IMR-90 (cell line): ENCODE results near the gene ZBTB46. TPM values are rescaled to one million over a fixed set of nuclear protein-coding genes. Genes with fewer than 3 reads are reported as not detected.

Source experiments
- ATAC-seq: fragments of 200-7000 bp; cut with Tn5 transposase; 2 replicates; pipeline ENCODE4 v1.9.1; 2020; ENCODE audit warnings: low read depth, mild to moderate bottlenecking, moderate library complexity
- BruUV-seq: library from RNA; stranded (reverse); fragments of 400-500 nt; replicated peaks from 2 replicates; lab custom pipeline; 2021; lab: Mats Ljungman, UMichigan
- CTCF ChIA-PET: fragments of 300-600 bp; formaldehyde crosslinking; extraction: SDS; loops from one replicate; lab custom pipeline; 2021; ENCODE audit warnings: antibody characterized with exemption; lab: Yijun Ruan, JAX
- POLR2A ChIA-PET: fragments of 300-600 bp; sonication (Branson Sonifier 250); formaldehyde crosslinking; loops from one replicate; lab custom pipeline; 2022; ENCODE audit warnings: antibody characterized with exemption; ENCODE audit not compliant: unreplicated experiment; lab: Charles Lee
- DNase-seq: peaks from one replicate; pipeline ENCODE4 v3.0.0; 2013
- H2AFZ ChIP-seq: replicated peaks from 2 replicates; pipeline ENCODE3; 2013; ENCODE audit warnings: low read length, mild to moderate bottlenecking; ENCODE audit not compliant: poor library complexity
- H2AK5ac ChIP-seq: 2 replicates; pipeline ENCODE4 v1.6.1; 2013; ENCODE audit warnings: low read depth, low read length, inconsistent platforms
- H2AK9ac ChIP-seq: replicated peaks from 2 replicates; pipeline ENCODE3; 2013; ENCODE audit warnings: mild to moderate bottlenecking, low read depth, low read length, moderate library complexity; ENCODE audit not compliant: poor library complexity
- H2BK120ac ChIP-seq: 2 replicates; pipeline ENCODE4 v1.6.1; 2013; ENCODE audit warnings: low read depth, low read length, inconsistent platforms
- H2BK15ac ChIP-seq: 3 replicates; pipeline ENCODE4 v1.6.1; 2013; ENCODE audit warnings: low read depth, low read length, inconsistent platforms
- H2BK20ac ChIP-seq: 2 replicates; pipeline ENCODE4 v1.6.1; 2013; ENCODE audit warnings: low read depth, mild to moderate bottlenecking, inconsistent platforms, low read length, moderate library complexity
- H2BK5ac ChIP-seq: 2 replicates; pipeline ENCODE4 v1.6.1; 2013; ENCODE audit warnings: mild to moderate bottlenecking, low read depth, low read length, inconsistent platforms; ENCODE audit not compliant: poor library complexity, severe bottlenecking
- H3K14ac ChIP-seq: replicated peaks from 2 replicates; pipeline ENCODE4 v1.6.1; 2013; ENCODE audit warnings: low read depth, low read length, inconsistent platforms
- H3K18ac ChIP-seq: 2 replicates; pipeline ENCODE4 v1.6.1; 2013; ENCODE audit warnings: low read depth, low read length, control low read depth
- H3K23ac ChIP-seq: 2 replicates; pipeline ENCODE4 v1.6.1; 2013; ENCODE audit warnings: low read depth, low read length, inconsistent platforms
- H3K27ac ChIP-seq: 2 replicates; pipeline ENCODE4 v1.5.1; 2013; ENCODE audit warnings: mild to moderate bottlenecking, control low read depth, low read length; ENCODE audit not compliant: insufficient read depth
- H3K27me3 ChIP-seq: 2 replicates; pipeline ENCODE4 v1.6.1; 2013; ENCODE audit warnings: low read length; ENCODE audit not compliant: control insufficient read depth, insufficient read depth
- H3K36me3 ChIP-seq: 2 replicates; pipeline ENCODE4 v1.6.1; 2013; ENCODE audit warnings: low read length, mixed read lengths; ENCODE audit not compliant: control insufficient read depth, insufficient read depth
- H3K4ac ChIP-seq: 2 replicates; pipeline ENCODE4 v1.6.1; 2013; ENCODE audit warnings: low read depth, low read length, inconsistent platforms
- H3K4me1 ChIP-seq: 2 replicates; pipeline ENCODE4 v1.6.1; 2013; ENCODE audit warnings: low read length, mixed read lengths; ENCODE audit not compliant: control insufficient read depth, insufficient read depth
- H3K4me2 ChIP-seq: 2 replicates; pipeline ENCODE4 v1.6.1; 2013; ENCODE audit warnings: low read depth, mild to moderate bottlenecking, control low read depth, low read length, moderate library complexity
- H3K4me3 ChIP-seq: 2 replicates; pipeline ENCODE4 v1.5.1; 2013; ENCODE audit warnings: low read depth, mild to moderate bottlenecking, control low read depth, low read length, moderate library complexity; ENCODE audit not compliant: insufficient read depth
- H3K56ac ChIP-seq: 2 replicates; pipeline ENCODE4 v1.6.1; 2013; ENCODE audit warnings: low read length, inconsistent platforms; ENCODE audit not compliant: insufficient read depth; ENCODE audit errors: extremely low read depth
- H3K79me1 ChIP-seq, 2 experiments: 2 replicates each; pipeline ENCODE4 v1.6.1; 2013; ENCODE audit warnings: low read length in 2 of 2, inconsistent platforms in 1 of 2, low read depth in 1 of 2
- H3K9ac ChIP-seq: 2 replicates; pipeline ENCODE4 v1.6.1; 2013; ENCODE audit warnings: low read depth, low read length, control low read depth
- H3K9me1 ChIP-seq: 2 replicates; pipeline ENCODE4 v1.6.1; 2013; ENCODE audit warnings: low read length, inconsistent platforms; ENCODE audit not compliant: insufficient read depth
- H3K9me3 ChIP-seq: 2 replicates; pipeline ENCODE4 v1.6.1; 2013; ENCODE audit warnings: low read length; ENCODE audit not compliant: control insufficient read depth, insufficient read depth
- H4K20me1 ChIP-seq: 2 replicates; pipeline ENCODE4 v1.6.1; 2013; ENCODE audit warnings: low read length, inconsistent platforms; ENCODE audit not compliant: insufficient read depth
- H4K5ac ChIP-seq: 2 replicates; pipeline ENCODE4 v1.6.1; 2013; ENCODE audit warnings: mild to moderate bottlenecking, low read depth, low read length, control low read depth
- H4K8ac ChIP-seq, 2 experiments: 2 replicates each; pipeline ENCODE4 v1.6.1; 2013; ENCODE audit warnings: low read depth in 2 of 2, low read length in 2 of 2, control low read depth in 1 of 2, inconsistent platforms in 1 of 2
- H4K91ac ChIP-seq: 2 replicates; pipeline ENCODE4 v1.6.1; 2013; ENCODE audit warnings: low read depth, low read length, inconsistent platforms; ENCODE audit not compliant: insufficient read depth
- CEBPB ChIP-seq: IDR thresholded peaks from 2 replicates; pipeline ENCODE4 v1.6.1; 2012; ENCODE audit warnings: low read depth, low read length, improper control_type of control experiment
- CHD1 ChIP-seq: IDR thresholded peaks from 2 replicates; pipeline ENCODE4 v1.6.1; 2012; ENCODE audit warnings: low read depth, low read length, improper control_type of control experiment
- CTCF ChIP-seq: conservative IDR thresholded peaks from 2 replicates; pipeline ENCODE4 v1.5.1; 2012; ENCODE audit warnings: mild to moderate bottlenecking, low read depth, low read length, improper control_type of control experiment
- ELK1 ChIP-seq: fragments of 150-350 bp; IDR thresholded peaks from 2 replicates; pipeline ENCODE4 v1.6.1; 2016; ENCODE audit warnings: low read depth, mild to moderate bottlenecking, low read length, moderate library complexity, borderline replicate concordance
- FOS ChIP-seq: fragments of 150-350 bp; IDR thresholded peaks from 2 replicates; pipeline ENCODE4 v1.6.1; 2016; ENCODE audit warnings: low read depth, low read length
- MAFK ChIP-seq: IDR thresholded peaks from 2 replicates; pipeline ENCODE4 v1.6.1; 2012; ENCODE audit warnings: low read depth, low read length, improper control_type of control experiment
- MAZ ChIP-seq: IDR thresholded peaks from 2 replicates; pipeline ENCODE4 v1.6.1; 2012; ENCODE audit warnings: low read depth, mild to moderate bottlenecking, low read length, improper control_type of control experiment, moderate library complexity, borderline replicate concordance
- MXI1 ChIP-seq: IDR thresholded peaks from 2 replicates; pipeline ENCODE4 v1.6.1; 2012; ENCODE audit warnings: low read depth, mild to moderate bottlenecking, low read length, moderate library complexity, borderline replicate concordance
- NFE2L2 ChIP-seq: fragments of 150-350 bp; IDR thresholded peaks from 2 replicates; pipeline ENCODE4 v1.6.1; 2016; ENCODE audit warnings: low read depth, mild to moderate bottlenecking, low read length
- POLR2A ChIP-seq: IDR thresholded peaks from 2 replicates; pipeline ENCODE4 v1.6.1; 2012; ENCODE audit warnings: mild to moderate bottlenecking, low read depth, low read length
- RAD21 ChIP-seq: IDR thresholded peaks from 2 replicates; pipeline ENCODE4 v1.6.1; 2012; ENCODE audit warnings: low read length, improper control_type of control experiment
- RCOR1 ChIP-seq: IDR thresholded peaks from 2 replicates; pipeline ENCODE4 v1.6.1; 2012; ENCODE audit warnings: mild to moderate bottlenecking, low read length, improper control_type of control experiment; ENCODE audit not compliant: insufficient replicate concordance
- RFX5 ChIP-seq: IDR thresholded peaks from 2 replicates; pipeline ENCODE4 v1.8.0; 2012; ENCODE audit warnings: low read depth, mild to moderate bottlenecking, low read length, moderate library complexity
- USF2 ChIP-seq: fragments of 150-350 bp; IDR thresholded peaks from 2 replicates; pipeline ENCODE4 v1.6.1; 2017; ENCODE audit warnings: mild to moderate bottlenecking, antibody characterized with exemption, low read length, low read depth
- WGBS, 2 experiments: methylation state at CpG; one replicate each; pipeline versions ENCODE4 v1.1.5 to v1.1.7; 2013; ENCODE audit warnings: missing lambda C conversion rate in 2 of 2; ENCODE audit not compliant: insufficient read length in 1 of 2; ENCODE audit errors: extremely low coverage in 2 of 2; 5-methylcytosine and 5-hydroxymethylcytosine counted together
- dilution Hi-C: fragments of 300-500 bp; cut with HindIII; formaldehyde crosslinking; loops from one replicate; pipeline ENCODE4 v1.14.3; 2018; ENCODE audit warnings: low sequenced_read_pairs; ENCODE audit not compliant: unreplicated experiment
- in situ Hi-C: fragments of 300-500 bp; cut with MboI; formaldehyde crosslinking; loops from 3 replicates; pipeline ENCODE4 v1.14.3; 2019; ENCODE audit warnings: low sequenced_read_pairs, inconsistent platforms, mixed read lengths
- intact Hi-C: fragments of 100-400 bp; cut with micrococcal nuclease; formaldehyde crosslinking; loops from 2 replicates; pipeline ENCODE4 v1.10.0; 2022
- polyA plus RNA-seq, 3 experiments: library from polyadenylated mRNA; depleted of rRNA; stranded (reverse); fragments of >200 nt; gene quantifications; 2 replicates each; pipeline ENCODE4 v1.2.3, GENCODE V29; 2012; ENCODE audit warnings: low replicate concordance in 1 of 3
- total RNA-seq: library from RNA; depleted of rRNA; stranded (reverse); fragments of >200 nt; gene quantifications from 2 replicates; pipeline ENCODE4 v1.2.3, GENCODE V29; 2012

The ZBTB46 gene
- total and polyA plus RNA-seq, 2 of the 4 experiments (the other 2 are of a cell fraction), result 4.2 to 14.9 TPM

- peak; percentile 27; the same call in 1 of the 2 replicates for ATAC-seq
- H4K5ac ChIP-seq, result peak overlapping the region; percentile 81
- H3K4me3 ChIP-seq, result no peak overlapping the region
- POLR2A ChIA-PET, result interaction anchor here (1.6 kb wide), 1 partner anchor 8 kb away, joined by 5 read pairs; the partner anchor contains the start of genes ARFRP1 and ZGPAT
- peak overlapping the region; percentile 11; the same call in 1 of the 2 replicates for H3K4me2 ChIP-seq
- H4K91ac ChIP-seq, result peak overlapping the region; percentile 97
- peaks cover 18% of the 10 kb centered on the region for H3K36me3 ChIP-seq
- H2AK9ac ChIP-seq, result peak overlapping the region; percentile 88
- WGBS, 2 experiments, result 100% methylated on average over 2 of the region's 24 CpGs; no CpG with 5 or more reads in 1 of the 2 experiments
- CTCF ChIA-PET, result no interaction called here
- peak overlapping the region; percentile 31 for H3K56ac ChIP-seq
- no peaks in the 10 kb centered on the region for H3K9me1 ChIP-seq
- peaks cover 17 to 58% of the 10 kb centered on the region in 2 experiments; a peak in 3 of 4 replicates for H3K79me1 ChIP-seq
- H2AK5ac ChIP-seq, result peak overlapping the region; percentile 82
- H3K4me1 ChIP-seq, result peaks cover 22% of the 10 kb centered on the region
- peak overlapping the region; percentile 58; the same call in 1 of the 2 replicates for H2BK20ac ChIP-seq
- no peak overlapping the region for H3K9ac ChIP-seq
- H3K18ac ChIP-seq, result peak overlapping the region; percentile 82
- H4K20me1 ChIP-seq, result no peaks in the 10 kb centered on the region
- in situ Hi-C loops, result loop anchor here (10.0 kb wide), 1 partner anchor 165 kb away; the partner anchor contains the start of genes ABHD16B and TPD52L2
- peak overlapping the region; percentile 36; the same call in 1 of the 3 replicates for H2BK15ac ChIP-seq
- intact Hi-C loops, result no loop called here
- peak overlapping the region; percentile 30 for H3K14ac ChIP-seq
- dilution Hi-C loops, result no loop called here
- H2BK120ac ChIP-seq, result peak overlapping the region; percentile 65
- H3K27me3 ChIP-seq, result no peaks in the 10 kb centered on the region
- no peak overlapping the region; the same call in 1 of the 2 replicates for H3K23ac ChIP-seq
- no peak for DNase-seq
- H4K8ac ChIP-seq, result peak overlapping the region; percentile 91 to 92
- BruUV-seq, result TSS peak; percentile 79
- peak overlapping the region; percentile 76 for H3K27ac ChIP-seq
- TF ChIP-seq POLR2A, result no peak
- TF ChIP-seq RFX5, result no peak
- TF ChIP-seq CTCF, result no peak
- TF ChIP-seq CHD1, result no peak
- no peak for TF ChIP-seq RCOR1
- TF ChIP-seq USF2, result no peak
- no peak for TF ChIP-seq ELK1
- no peak for TF ChIP-seq RAD21
- TF ChIP-seq MAZ, result no peak
- TF ChIP-seq MAFK, result no peak
- no peak for TF ChIP-seq CEBPB
- TF ChIP-seq FOS, result no peak
- no peak for TF ChIP-seq MXI1
- TF ChIP-seq NFE2L2, result no peak
- H2AFZ ChIP-seq, result peak overlapping the region; percentile 73
- H2BK5ac ChIP-seq, result peak overlapping the region; percentile 98
- no peaks in the 10 kb centered on the region for H3K9me3 ChIP-seq
- H3K4ac ChIP-seq, result peak overlapping the region; percentile 96
These were observed 131.4 kb downstream of the ZBTB46 start for GRCh38 chr20:63699466-63700198.
